Activated B cell treated with CpG ODN at 0.5 μM for 24 hours (primary cell): Measurements from ENCODE around the gene DDX46. TPM values are rescaled to one million over a fixed set of nuclear protein-coding genes. Genes with fewer than 3 reads are reported as not detected.
"Not testable (repeated sequence)": the region's sequence is repeated elsewhere in the genome, so short reads cannot be mapped to it uniquely, and the experiment has no call there.

ENCODE experiments used
- ATAC-seq: fragments of 200-7000 bp; cut with Tn5 transposase; one replicate; pipeline ENCODE4 v1.10.0; 2021; ENCODE audit warnings: low read depth, mild to moderate bottlenecking, moderate library complexity
- CTCF ChIA-PET: fragments of 350-600 bp; sonication (Branson Sonifier 250); formaldehyde crosslinking; loops from one replicate; lab custom pipeline; 2021; ENCODE audit warnings: antibody characterized with exemption; lab: Charles Lee
- POLR2A ChIA-PET: fragments of 350-600 bp; sonication (Branson Sonifier 250); formaldehyde crosslinking; loops from one replicate; lab custom pipeline; 2021; ENCODE audit warnings: antibody characterized with exemption; lab: Charles Lee
- DNase-seq: peaks from one replicate; pipeline ENCODE4 v3.0.0; 2022
- H3K27ac Mint-ChIP-seq: one replicate; pipeline ENCODE4 v1.8.0; 2020; ENCODE audit warnings: mixed read lengths
- H3K27me3 Mint-ChIP-seq: one replicate; pipeline ENCODE4 v1.8.0; 2021; ENCODE audit warnings: mixed read lengths
- H3K36me3 Mint-ChIP-seq: one replicate; pipeline ENCODE4 v1.8.0; 2021; ENCODE audit warnings: low read depth, mixed read lengths
- H3K4me1 Mint-ChIP-seq: one replicate; pipeline ENCODE4 v1.8.0; 2021; ENCODE audit warnings: mixed read lengths
- H3K4me3 Mint-ChIP-seq: one replicate; pipeline ENCODE4 v1.8.0; 2020; ENCODE audit warnings: mild to moderate bottlenecking, mixed read lengths
- H3K9me3 Mint-ChIP-seq: one replicate; pipeline ENCODE4 v1.8.0; 2020; ENCODE audit warnings: mixed read lengths
- intact Hi-C: fragments of 100-400 bp; cut with micrococcal nuclease; formaldehyde crosslinking; loops from one replicate; pipeline ENCODE4 v1.15.1; 2024
- total RNA-seq: library from RNA; stranded (reverse); gene quantifications from 2 replicates; pipeline ENCODE4 v1.2.3, GENCODE V29; 2022
- TF ChIP-seq, protein P1 (sequence below): fragments of 200-600 bp; IDR thresholded peaks from one replicate; pipeline ENCODE4 v1.8.0; 2022; ENCODE audit warnings: antibody characterized with exemption, mild to moderate bottlenecking

DDX46 gene, protein sequence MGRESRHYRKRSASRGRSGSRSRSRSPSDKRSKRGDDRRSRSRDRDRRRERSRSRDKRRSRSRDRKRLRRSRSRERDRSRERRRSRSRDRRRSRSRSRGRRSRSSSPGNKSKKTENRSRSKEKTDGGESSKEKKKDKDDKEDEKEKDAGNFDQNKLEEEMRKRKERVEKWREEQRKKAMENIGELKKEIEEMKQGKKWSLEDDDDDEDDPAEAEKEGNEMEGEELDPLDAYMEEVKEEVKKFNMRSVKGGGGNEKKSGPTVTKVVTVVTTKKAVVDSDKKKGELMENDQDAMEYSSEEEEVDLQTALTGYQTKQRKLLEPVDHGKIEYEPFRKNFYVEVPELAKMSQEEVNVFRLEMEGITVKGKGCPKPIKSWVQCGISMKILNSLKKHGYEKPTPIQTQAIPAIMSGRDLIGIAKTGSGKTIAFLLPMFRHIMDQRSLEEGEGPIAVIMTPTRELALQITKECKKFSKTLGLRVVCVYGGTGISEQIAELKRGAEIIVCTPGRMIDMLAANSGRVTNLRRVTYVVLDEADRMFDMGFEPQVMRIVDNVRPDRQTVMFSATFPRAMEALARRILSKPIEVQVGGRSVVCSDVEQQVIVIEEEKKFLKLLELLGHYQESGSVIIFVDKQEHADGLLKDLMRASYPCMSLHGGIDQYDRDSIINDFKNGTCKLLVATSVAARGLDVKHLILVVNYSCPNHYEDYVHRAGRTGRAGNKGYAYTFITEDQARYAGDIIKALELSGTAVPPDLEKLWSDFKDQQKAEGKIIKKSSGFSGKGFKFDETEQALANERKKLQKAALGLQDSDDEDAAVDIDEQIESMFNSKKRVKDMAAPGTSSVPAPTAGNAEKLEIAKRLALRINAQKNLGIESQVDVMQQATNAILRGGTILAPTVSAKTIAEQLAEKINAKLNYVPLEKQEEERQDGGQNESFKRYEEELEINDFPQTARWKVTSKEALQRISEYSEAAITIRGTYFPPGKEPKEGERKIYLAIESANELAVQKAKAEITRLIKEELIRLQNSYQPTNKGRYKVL
- total RNA-seq, result 68.8 and 74.1 TPM in 2 replicates

DNA sequence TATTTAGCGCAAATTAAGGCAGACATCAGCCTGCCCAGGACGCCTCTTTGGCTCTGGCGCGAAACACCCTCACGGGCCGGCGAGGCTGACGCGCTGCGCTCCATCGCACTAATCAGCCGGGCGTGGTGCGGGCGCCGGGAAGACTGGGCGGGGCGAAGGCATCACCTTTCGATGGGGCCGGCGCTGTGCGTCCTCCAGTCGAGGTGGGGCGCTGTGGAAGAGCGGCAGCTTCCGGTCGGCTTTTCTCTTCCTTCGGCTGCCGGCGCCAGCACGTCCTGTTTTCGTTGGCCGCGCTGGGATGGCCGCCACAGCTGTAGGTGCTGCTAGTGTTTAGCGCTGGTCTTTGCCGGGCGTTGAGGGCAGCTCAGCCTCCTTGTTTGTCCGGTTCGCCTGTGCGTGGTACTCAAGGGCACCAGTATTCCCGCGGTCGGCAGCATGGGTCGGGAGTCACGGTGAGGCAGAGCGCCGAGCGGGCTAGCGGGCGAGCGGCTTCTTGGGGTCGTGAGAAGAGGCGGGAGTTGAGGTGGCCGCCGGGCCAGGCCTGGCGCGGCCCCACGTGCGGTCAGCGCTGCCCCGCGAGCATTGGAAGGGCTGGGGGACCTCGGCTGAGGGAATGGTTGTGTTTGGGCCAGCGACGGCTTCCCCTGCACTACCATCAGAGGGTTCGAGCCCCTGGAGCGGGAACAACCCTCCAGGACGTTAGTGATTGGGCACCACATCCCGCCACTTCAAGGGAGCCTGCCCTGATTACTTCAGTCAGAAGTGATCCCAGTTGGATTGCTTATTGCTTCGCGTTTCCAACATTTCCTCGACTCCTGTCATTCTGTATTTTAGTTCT, at the start of gene DDX46:
DDX46 (plus strand) TSS at position 276 of the 838 bp plus-strand sequence; CDS start at position 436, 160 bp downstream.
- TF ChIP-seq, protein P1, sequence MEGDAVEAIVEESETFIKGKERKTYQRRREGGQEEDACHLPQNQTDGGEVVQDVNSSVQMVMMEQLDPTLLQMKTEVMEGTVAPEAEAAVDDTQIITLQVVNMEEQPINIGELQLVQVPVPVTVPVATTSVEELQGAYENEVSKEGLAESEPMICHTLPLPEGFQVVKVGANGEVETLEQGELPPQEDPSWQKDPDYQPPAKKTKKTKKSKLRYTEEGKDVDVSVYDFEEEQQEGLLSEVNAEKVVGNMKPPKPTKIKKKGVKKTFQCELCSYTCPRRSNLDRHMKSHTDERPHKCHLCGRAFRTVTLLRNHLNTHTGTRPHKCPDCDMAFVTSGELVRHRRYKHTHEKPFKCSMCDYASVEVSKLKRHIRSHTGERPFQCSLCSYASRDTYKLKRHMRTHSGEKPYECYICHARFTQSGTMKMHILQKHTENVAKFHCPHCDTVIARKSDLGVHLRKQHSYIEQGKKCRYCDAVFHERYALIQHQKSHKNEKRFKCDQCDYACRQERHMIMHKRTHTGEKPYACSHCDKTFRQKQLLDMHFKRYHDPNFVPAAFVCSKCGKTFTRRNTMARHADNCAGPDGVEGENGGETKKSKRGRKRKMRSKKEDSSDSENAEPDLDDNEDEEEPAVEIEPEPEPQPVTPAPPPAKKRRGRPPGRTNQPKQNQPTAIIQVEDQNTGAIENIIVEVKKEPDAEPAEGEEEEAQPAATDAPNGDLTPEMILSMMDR, result no peak
- Mint-ChIP-seq H3K4me3 (peak within 1 kb of the TSS; percentile 100), H3K9me3 (no peaks in the 10 kb centered on the region), H3K27me3 (no peaks in the 10 kb centered on the region), H3K36me3 (peaks cover 3% of the 10 kb centered on the region), H3K27ac (peak within 1 kb of the TSS; percentile 94), H3K4me1 (peaks cover 36% of the 10 kb centered on the region)
- intact Hi-C loops, result loop anchor here (1.0 to 10.0 kb wide), 9 partner anchors 20 to 532 kb away; partner anchors contain the start of genes C5orf24, CAMLG, PCBD2 and PPP2CA
- DNase-seq (peak; percentile 95), ATAC-seq (peak; percentile 99)
- POLR2A ChIA-PET, result interaction anchor here (0.6 to 4.4 kb wide), 7 partner anchors 17 to 147 kb away, joined by 3 to 35 read pairs (median 5); partner anchors contain the start of genes C5orf24, CAMLG and PCBD2
- CTCF ChIA-PET, result interaction anchor here (0.7 to 1.7 kb wide), 6 partner anchors 16 to 146 kb away, joined by 3 to 7 read pairs (median 4); partner anchors contain the start of gene CAMLG

DNA sequence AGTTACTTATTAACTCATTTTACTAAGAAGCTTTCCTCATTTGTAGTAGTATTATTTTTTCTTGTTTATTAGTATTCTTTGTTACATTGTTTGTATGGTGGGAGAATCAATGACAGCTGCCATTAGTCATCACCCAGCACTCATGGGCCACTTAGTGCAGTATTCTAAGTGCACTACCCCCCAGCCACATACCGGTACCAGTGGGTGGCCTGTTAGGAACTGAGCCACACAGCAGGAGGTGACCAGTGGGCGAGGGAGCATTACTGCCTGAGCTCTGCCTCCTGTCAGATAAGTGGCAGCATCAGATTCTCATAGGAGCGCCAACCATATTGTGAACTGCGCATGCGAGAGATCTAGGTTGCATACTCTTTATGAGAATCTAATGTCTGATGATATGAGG, 44.5 kb upstream of the DDX46 start:
- no peak for ATAC-seq
- CTCF ChIA-PET, result interaction anchor here (0.5 kb wide), 1 partner anchor 85 kb away, joined by 3 read pairs; no protein-coding TSS in a partner anchor
- DNase-seq, result no peak
- H3K36me3 Mint-ChIP-seq, result peaks cover 51% of the 10 kb centered on the region
- POLR2A ChIA-PET, result no interaction called here
- no peaks in the 10 kb centered on the region for H3K4me1 Mint-ChIP-seq
- intact Hi-C loops, result no loop called here
- H3K9me3 Mint-ChIP-seq, result no peaks in the 10 kb centered on the region
- no peaks in the 10 kb centered on the region for H3K27me3 Mint-ChIP-seq
- H3K27ac Mint-ChIP-seq, result no peak overlapping the region
- TF ChIP-seq, protein P1, result no peak
- H3K4me3 Mint-ChIP-seq, result no peak overlapping the region

DNA sequence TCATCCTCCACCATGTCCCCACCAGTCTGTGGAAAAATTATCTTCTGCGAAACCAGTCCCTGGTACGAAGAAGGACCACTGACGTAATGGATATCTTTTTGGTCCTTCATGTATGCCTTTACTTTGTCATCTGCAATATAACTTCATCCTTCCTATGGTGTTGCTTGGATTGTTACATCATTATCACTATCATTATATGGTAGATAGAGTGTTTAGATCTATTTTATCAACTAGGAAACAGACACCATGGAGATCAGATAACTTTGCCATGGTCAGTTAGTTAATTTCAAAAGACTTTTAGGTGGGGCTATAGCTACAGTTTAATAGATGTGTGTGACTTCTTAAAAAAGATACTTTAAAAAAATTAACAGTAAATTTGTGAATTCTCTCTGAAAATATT, 44.0 kb upstream of the DDX46 start:
- no peaks in the 10 kb centered on the region for H3K9me3 Mint-ChIP-seq
- no peaks in the 10 kb centered on the region for H3K27me3 Mint-ChIP-seq
- H3K4me3 Mint-ChIP-seq, result no peak overlapping the region
- no peak for ATAC-seq
- H3K36me3 Mint-ChIP-seq, result peaks cover 51% of the 10 kb centered on the region
- DNase-seq, result no peak
- TF ChIP-seq, protein P1, result no peak
- H3K4me1 Mint-ChIP-seq, result no peaks in the 10 kb centered on the region
- intact Hi-C loops, result no loop called here
- no peak overlapping the region for H3K27ac Mint-ChIP-seq
- ChIA-PET CTCF (no interaction called here), POLR2A (no interaction called here)

DNA sequence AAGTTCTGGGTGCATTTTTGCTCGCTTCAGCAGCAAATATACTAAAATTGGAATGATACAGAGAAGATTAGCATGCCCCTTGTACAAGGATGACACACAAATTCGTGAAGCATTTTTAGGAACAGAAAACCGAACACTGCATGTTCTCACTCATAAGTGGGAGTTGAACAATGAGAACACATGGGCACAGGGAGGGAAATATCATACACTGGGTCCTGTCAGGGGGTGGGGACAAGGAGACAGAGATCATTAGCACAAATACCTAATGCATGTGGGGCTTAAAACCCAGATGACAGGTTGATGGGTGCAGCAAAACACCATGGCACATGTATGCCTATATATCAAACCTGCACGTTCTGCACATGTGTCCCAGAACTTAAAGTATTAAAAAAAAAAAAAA, 43.1 kb upstream of the DDX46 start:
- H3K27me3 Mint-ChIP-seq, H3K9me3 Mint-ChIP-seq, ATAC-seq, intact Hi-C loops, H3K4me3 Mint-ChIP-seq, DNase-seq, POLR2A ChIA-PET, H3K4me1 Mint-ChIP-seq, H3K27ac Mint-ChIP-seq, CTCF ChIA-PET: not testable (repeated sequence)
- peaks cover 50% of the 10 kb centered on the region for H3K36me3 Mint-ChIP-seq

DNA sequence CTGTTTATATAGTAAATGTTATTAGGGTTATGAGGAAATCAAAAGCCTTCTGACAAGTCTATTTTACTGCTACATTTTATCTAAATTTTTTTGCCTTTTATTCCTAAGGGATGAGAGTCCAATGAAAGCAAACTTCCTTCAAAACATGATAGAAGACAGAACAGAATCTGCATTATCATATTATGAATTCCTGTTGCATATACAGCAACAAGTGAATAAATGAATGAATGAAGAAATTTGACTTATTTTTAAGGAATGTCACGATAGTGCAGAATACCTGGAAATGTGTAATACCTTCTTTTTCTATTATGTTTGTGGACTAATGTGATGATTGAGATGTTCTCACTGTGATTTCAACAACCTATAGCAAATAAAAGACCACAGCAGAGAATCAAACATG, 33.7 kb upstream of the DDX46 start:
- Mint-ChIP-seq H3K36me3 (peaks cover 47% of the 10 kb centered on the region), H3K27me3 (no peaks in the 10 kb centered on the region), H3K4me3 (no peak overlapping the region), H3K27ac (no peak overlapping the region), H3K4me1 (no peaks in the 10 kb centered on the region), H3K9me3 (no peaks in the 10 kb centered on the region)
- ChIA-PET POLR2A (no interaction called here), CTCF (no interaction called here)
- ATAC-seq (no peak), DNase-seq (no peak)
- TF ChIP-seq, protein P1, result no peak
- intact Hi-C loops, result no loop called here
